ENCODE data around the gene DAPK2.

DAPK2 gene

DNA sequence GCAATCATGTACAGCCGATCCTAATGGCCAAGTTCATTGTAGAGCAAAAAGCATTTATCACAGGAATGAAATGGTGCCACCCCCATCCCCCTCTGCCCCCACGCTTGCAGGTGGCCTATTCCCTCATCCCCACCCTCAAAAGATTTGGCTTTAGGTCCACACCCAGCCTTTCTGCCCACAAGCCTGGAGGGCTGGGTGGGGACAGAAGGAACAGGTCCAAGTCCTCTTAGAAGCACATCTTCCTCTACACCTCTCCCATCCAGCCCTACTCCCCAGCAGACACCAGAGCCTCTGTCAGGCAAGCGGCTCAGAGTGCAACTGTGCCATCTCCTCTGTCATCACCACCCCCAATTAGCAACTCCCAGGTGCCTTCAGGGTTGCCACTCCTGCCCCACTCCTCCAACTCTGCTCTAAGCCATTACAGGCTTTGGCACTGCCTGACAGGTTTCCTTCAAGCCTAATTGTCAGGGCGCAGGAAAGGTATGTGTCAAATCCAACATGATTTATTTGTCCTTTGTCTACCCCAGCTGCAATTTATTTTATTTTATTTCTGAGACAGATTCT lies 49.4 kb downstream of the DAPK2 start:
- TF ChIP-seq, protein P1, sequence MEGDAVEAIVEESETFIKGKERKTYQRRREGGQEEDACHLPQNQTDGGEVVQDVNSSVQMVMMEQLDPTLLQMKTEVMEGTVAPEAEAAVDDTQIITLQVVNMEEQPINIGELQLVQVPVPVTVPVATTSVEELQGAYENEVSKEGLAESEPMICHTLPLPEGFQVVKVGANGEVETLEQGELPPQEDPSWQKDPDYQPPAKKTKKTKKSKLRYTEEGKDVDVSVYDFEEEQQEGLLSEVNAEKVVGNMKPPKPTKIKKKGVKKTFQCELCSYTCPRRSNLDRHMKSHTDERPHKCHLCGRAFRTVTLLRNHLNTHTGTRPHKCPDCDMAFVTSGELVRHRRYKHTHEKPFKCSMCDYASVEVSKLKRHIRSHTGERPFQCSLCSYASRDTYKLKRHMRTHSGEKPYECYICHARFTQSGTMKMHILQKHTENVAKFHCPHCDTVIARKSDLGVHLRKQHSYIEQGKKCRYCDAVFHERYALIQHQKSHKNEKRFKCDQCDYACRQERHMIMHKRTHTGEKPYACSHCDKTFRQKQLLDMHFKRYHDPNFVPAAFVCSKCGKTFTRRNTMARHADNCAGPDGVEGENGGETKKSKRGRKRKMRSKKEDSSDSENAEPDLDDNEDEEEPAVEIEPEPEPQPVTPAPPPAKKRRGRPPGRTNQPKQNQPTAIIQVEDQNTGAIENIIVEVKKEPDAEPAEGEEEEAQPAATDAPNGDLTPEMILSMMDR (IDR thresholded peaks at IDR 0.05; ENCODE audit: insufficient read depth, missing control alignments): no peak
- no peak for FAIRE-seq
- DNase-seq (ENCODE audit: insufficient read length, low spot score): no peak

DNA sequence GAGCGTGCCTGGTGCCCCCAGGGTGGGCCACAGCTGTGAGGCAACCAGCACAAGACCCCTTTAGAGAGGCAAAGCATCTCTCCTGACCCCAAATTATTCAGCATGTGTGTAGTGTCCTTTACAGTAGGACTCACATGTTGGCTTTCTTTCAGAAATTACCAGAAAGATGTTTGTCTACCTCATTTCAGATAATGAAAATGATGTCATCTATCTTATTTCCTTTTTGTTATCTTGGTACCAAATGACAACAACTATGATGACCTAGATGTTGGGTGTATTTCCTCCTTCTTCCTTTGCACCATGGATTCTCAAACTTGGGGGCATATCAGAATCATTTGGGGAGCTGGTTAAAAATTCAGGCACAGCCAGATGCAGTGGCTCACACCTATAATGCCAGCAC lies 50.5 kb downstream of the DAPK2 start:
- TF ChIP-seq, protein P1 (IDR thresholded peaks at IDR 0.05; ENCODE audit: insufficient read depth, missing control alignments): no peak
- no peak for DNase-seq (ENCODE audit: insufficient read length, low spot score)
- FAIRE-seq: no peak

DNA sequence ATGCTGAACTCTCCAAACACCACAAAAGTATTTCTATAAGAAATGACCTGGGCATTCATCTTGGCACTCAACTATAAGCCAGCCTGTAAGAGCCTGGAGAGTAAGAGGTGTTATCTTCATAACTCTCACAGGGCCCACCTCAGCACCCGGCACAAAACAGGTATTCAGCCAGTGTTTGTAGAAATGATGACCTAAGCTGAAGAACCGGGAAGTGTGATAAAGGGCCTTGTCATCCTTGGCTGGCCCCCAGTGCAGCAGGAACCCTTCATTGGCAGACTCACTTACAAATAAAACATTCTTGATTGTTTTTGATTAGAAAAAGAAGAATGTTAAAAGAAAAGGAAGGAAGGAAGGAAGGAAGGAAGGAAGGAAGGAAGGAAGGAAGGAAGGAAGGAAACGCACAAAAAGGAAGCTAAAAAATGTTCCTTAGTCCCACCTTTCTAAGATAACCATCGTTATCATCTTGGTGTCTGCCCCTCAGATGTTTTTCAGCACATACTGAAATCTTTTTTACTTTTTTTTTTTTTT lies 52.1 kb downstream of the DAPK2 start:
- TF ChIP-seq, protein P1 (IDR thresholded peaks at IDR 0.05; ENCODE audit: insufficient read depth, missing control alignments): no peak
- no peak for DNase-seq (ENCODE audit: insufficient read length, low spot score)
- FAIRE-seq: no peak

DNA sequence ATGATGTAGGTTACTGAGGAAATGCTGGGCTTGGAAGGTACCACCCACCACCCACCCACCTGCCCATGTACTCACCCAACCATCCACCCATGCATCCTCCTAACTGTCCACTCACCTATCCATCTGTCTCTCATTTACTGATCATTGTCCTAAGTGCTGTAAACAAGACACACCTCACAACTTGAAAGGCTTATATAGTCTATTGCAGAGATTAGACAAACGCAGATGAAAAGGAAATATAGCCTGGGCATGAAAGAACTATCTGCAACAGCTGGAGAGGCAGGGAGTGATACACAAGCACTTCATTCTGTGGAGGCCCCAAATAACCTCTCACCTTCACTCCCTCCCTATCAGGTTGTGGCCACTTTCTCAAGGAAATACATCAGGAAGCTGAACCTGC lies 54.0 kb downstream of the DAPK2 start:
- TF ChIP-seq, protein P1 (IDR thresholded peaks at IDR 0.05; ENCODE audit: insufficient read depth, missing control alignments): no peak
- FAIRE-seq (no peak), DNase-seq (ENCODE audit: insufficient read length, low spot score) (no peak)

DNA sequence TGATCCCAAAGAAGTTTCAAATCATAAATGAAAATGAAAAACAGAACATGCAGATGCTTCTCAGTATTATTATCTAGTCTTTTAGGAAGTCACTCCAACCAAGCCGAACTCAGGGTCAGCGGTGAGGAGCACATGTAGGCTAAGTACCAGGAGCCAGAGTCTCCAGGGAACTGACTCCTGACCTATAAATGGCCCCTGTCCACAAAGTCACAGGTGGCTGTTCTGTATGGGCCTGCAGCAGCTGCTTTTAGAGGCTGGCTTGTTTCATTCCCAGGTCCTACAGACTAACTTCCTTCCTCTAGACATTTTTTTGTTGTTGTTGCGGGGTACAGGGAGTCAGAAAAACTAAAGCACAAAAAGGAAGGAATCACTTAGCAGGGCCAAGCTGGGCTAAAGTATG lies 54.6 kb downstream of the DAPK2 start:
- no peak for FAIRE-seq
- no peak for DNase-seq (ENCODE audit: insufficient read length, low spot score)
- TF ChIP-seq, protein P1 (IDR thresholded peaks at IDR 0.05; ENCODE audit: insufficient read depth, missing control alignments): no peak

DNA sequence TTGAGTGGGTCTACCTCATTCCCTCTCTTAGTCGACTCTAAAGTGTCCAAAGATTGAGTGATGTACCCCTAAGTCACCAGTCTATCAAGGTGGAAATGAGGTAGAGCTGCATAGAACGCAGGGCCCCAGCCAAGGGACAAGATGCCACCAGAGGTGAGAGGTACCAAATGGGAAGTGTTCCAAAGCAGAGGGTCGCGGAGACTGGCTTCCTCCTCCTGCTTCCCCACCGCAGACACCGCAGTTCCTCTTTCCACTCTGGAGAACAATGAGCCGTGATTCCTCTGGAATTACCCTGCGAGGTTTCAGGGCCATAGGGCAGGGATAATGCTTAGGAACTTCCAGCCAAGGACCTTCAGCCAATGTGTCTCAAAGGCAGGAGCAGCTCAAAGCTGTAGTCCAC lies 55.8 kb downstream of the DAPK2 start:
- no peak for DNase-seq (ENCODE audit: insufficient read length, low spot score)
- no peak for FAIRE-seq
- TF ChIP-seq, protein P1 (IDR thresholded peaks at IDR 0.05; ENCODE audit: insufficient read depth, missing control alignments): no peak

DNA sequence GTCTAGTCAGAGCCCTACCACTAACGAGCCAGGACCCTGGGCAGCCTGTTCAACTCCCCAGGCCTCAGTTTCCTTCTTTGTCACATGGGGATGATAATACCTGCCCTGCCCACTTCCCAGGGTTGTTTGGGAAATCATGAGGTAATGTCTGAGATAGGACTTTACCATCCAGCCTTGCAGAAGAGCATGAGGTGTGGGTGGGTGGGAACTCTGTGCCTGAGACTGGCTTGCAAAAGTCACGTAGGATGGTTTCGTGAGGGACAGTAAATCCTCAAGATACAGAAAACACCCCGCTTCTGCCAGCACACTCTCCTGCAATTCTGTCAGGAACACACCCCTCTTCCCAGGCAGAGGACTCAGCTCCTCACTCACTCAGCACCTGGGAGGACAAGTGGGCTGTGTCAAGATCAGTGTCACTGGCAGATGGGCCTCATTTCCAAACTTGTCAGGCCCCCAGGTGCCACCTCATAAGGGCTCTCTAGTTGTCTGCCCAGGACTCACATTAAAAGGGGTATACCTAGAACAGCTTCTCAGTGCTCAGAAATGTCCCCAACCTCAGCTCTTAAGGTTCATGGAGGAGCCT lies 58.4 kb downstream of the DAPK2 start:
- TF ChIP-seq, protein P1 (IDR thresholded peaks at IDR 0.05; ENCODE audit: insufficient read depth, missing control alignments): no peak
- DNase-seq (ENCODE audit: insufficient read length, low spot score): no peak
- no peak for FAIRE-seq
